Adrenal gland (tissue), 12 donors: ENCODE data around the gene BFAR. TPM values are rescaled to one million over a fixed set of nuclear protein-coding genes. Genes with fewer than 3 reads are reported as not detected.

ENCODE experiments used
- DNase-seq, 7 donors: peaks; one replicate each; pipeline ENCODE4 v3.0.0-alpha.2; 2019 to 2020
- H3K27ac ChIP-seq, 5 donors: fragments of 200-600 bp; sonication (generic) in 4 of 5; 1 replicate in 3 of 5; 2 replicates in 2 of 5; pipeline versions ENCODE4 v1.5.1 to v1.8.0; 2016 to 2020; ENCODE audit warnings: mild to moderate bottlenecking in 1 of 5
- H3K27me3 ChIP-seq: fragments of 200-600 bp; 2 replicates; pipeline ENCODE4 v1.8.0; 2021
- H3K36me3 ChIP-seq, 2 donors: fragments of 200-600 bp; replicated peaks in 1 of 2; 1 replicate in 1 of 2; 2 replicates in 1 of 2; pipeline versions ENCODE4 v1.5.1 to v1.8.0; 2018 to 2022
- H3K4me1 ChIP-seq, 2 donors: fragments of 200-600 bp; replicated peaks in 1 of 2; 1 replicate in 1 of 2; 2 replicates in 1 of 2; pipeline versions ENCODE4 v1.5.1 to v1.8.0; 2018 to 2021
- H3K4me3 ChIP-seq, 4 donors: fragments of 200-600 bp; sonication (generic) in 3 of 4; one replicate each; pipeline ENCODE4 v1.5.1; 2016 to 2018
- H3K9me3 ChIP-seq, 3 donors: fragments of 200-600 bp; sonication (generic) in 1 of 3; replicated peaks in 1 of 3; 1 replicate in 2 of 3; 2 replicates in 1 of 3; pipeline versions ENCODE4 v1.5.1 to v1.8.0; 2016 to 2021
- POLR2A ChIP-seq, 2 donors: fragments of 450-650 bp; IDR thresholded peaks; one replicate each; pipeline ENCODE4 v1.6.1; 2017; ENCODE audit warnings: antibody characterized with exemption in 2 of 2, mild to moderate bottlenecking in 2 of 2, moderate library complexity in 1 of 2
- WGBS, 4 donors: extraction: QIAGEN DNeasy Blood & Tissue Kit in 2 of 4; methylation state at CpG; one replicate each; pipeline versions ENCODE4 v1.1.5 to v1.1.7; 2013 to 2017; 5-methylcytosine and 5-hydroxymethylcytosine counted together
- intact Hi-C, 2 donors: fragments of 100-400 bp; cut with DNase I; formaldehyde crosslinking; loops; one replicate each; pipeline versions ENCODE4 v1.14.1 to v1.15.0; 2022 to 2023
- polyA plus RNA-seq, 3 donors: library from polyadenylated mRNA; stranded (reverse); fragments of 200-250 nt in 2 of 3; fragments of 350-450 nt in 1 of 3; fragmentation: Illumina TruSeq in 1 of 3; extraction: RNeasy Lipid Tissue Mini Kit (QIAGEN cat#74804) in 1 of 3; gene quantifications; one replicate each; pipeline ENCODE4 v1.2.3, GENCODE V29; 2013 to 2014
- total RNA-seq, 9 donors: library from RNA; depleted of rRNA in 4 of 9; stranded (reverse); fragments of >200 nt in 4 of 9; fragments of 120-200 nt in 1 of 9; fragmentation: NEBNext Ultra II Directional in 1 of 9; extraction: Animal tissue kit (Norgen Biotek cat#: 25700) in 1 of 9; gene quantifications; one replicate each; pipeline versions ENCODE4 v1.1.0 to v1.2.4, GENCODE V29; 2013 to 2023
- TF ChIP-seq, protein P1 (sequence below), 6 experiments: fragments of 450-650 bp in 4 of 6; fragments of 200-600 bp in 2 of 6; sonication (generic) in 1 of 6; IDR thresholded peaks; 1 replicate in 5 of 6; 2 replicates in 1 of 6; pipeline versions ENCODE4 v1.5.1 to v1.8.0; 2016 to 2021; ENCODE audit warnings: antibody characterized with exemption in 6 of 6, mild to moderate bottlenecking in 2 of 6, moderate library complexity in 1 of 6
- donor health status: healthy with polysubstance abuse.
- donor health status: Bipolar disorder and iron deficiency.
- donor health status: DM: yes; HTN: yes; CAD: no.
- donor health status: DM: no; HTN: no; CAD: no.
- donor health status: DM: no; HTN: no; CAD: no.
- donor health status: DM: yes; HTN: yes; CAD: no.

BFAR gene
- total and polyA plus RNA-seq, 12 donors = 20.3 to 75.8 (median 55.2) TPM

DNA sequence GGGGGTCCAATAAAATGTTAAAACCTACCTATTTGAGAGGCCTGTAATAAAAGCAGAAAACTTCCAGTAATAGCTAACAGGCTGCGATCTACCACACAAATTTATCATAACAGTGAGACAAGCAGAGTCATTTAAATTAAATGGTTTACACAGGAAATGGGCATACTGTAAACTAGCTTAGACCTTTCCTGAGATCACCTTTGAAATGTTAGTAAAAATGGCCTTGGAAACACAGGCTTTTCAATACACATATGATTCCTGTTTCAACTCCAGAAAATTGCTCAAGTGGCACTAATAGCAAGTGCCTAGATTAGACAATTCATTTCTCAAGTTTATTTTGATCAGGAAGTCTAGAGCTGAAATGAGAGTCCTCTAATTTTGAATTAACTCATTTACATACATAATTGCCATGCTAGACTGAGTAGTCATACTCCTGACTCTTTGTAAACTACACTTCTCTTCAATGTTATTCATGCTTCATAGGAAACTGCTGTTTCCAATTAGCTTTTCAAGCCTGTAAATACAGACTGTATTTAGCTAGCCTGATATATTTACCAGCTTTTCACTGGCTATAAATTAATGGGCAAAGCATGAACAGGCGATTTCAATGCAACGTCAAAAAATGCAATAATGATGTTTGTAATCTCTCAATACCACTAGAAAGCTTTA, 46.0 kb upstream of the BFAR start:
- H3K4me3 ChIP-seq = no peak overlapping the region
- H3K4me1 ChIP-seq = no peaks in the 10 kb centered on the region
- DNase-seq = no peak
- no peak overlapping the region for H3K27ac ChIP-seq
- 85 to 91% (median 90%) methylated on average over 3 of the region's 3 CpGs for WGBS, 4 donors
- H3K36me3 ChIP-seq = peaks cover 0 to 65% of the 10 kb centered on the region in 2 donors
- no peak for TF ChIP-seq POLR2A (IDR thresholded peaks at IDR 0.05)
- TF ChIP-seq, protein P1, sequence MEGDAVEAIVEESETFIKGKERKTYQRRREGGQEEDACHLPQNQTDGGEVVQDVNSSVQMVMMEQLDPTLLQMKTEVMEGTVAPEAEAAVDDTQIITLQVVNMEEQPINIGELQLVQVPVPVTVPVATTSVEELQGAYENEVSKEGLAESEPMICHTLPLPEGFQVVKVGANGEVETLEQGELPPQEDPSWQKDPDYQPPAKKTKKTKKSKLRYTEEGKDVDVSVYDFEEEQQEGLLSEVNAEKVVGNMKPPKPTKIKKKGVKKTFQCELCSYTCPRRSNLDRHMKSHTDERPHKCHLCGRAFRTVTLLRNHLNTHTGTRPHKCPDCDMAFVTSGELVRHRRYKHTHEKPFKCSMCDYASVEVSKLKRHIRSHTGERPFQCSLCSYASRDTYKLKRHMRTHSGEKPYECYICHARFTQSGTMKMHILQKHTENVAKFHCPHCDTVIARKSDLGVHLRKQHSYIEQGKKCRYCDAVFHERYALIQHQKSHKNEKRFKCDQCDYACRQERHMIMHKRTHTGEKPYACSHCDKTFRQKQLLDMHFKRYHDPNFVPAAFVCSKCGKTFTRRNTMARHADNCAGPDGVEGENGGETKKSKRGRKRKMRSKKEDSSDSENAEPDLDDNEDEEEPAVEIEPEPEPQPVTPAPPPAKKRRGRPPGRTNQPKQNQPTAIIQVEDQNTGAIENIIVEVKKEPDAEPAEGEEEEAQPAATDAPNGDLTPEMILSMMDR (IDR thresholded peaks at IDR 0.05) = no peak
- H3K9me3 ChIP-seq = no peaks in the 10 kb centered on the region
- intact Hi-C loops = no loop called here
- no peaks in the 10 kb centered on the region for H3K27me3 ChIP-seq

- Histone ChIP-seq H3K36me3 (peaks cover 0 to 58% of the 10 kb centered on the region in 2 donors), H3K9me3 (no peaks in the 10 kb centered on the region), H3K4me1 (no peaks in the 10 kb centered on the region), H3K27me3 (no peaks in the 10 kb centered on the region), H3K4me3 (no peak overlapping the region), H3K27ac (no peak overlapping the region)
- 55 to 62% (median 58%) methylated on average over 2 of the region's 2 CpGs for WGBS, 4 donors
- intact Hi-C loops = no loop called here
- TF ChIP-seq POLR2A (IDR thresholded peaks at IDR 0.05) = no peak
- TF ChIP-seq, protein P1 (IDR thresholded peaks at IDR 0.05) = peak; percentile 20 to 51 (median 36)
- DNase-seq = no peak
Observed at GRCh38 chr16:14600164-14600563, 32.6 kb upstream of the BFAR start.

DNA sequence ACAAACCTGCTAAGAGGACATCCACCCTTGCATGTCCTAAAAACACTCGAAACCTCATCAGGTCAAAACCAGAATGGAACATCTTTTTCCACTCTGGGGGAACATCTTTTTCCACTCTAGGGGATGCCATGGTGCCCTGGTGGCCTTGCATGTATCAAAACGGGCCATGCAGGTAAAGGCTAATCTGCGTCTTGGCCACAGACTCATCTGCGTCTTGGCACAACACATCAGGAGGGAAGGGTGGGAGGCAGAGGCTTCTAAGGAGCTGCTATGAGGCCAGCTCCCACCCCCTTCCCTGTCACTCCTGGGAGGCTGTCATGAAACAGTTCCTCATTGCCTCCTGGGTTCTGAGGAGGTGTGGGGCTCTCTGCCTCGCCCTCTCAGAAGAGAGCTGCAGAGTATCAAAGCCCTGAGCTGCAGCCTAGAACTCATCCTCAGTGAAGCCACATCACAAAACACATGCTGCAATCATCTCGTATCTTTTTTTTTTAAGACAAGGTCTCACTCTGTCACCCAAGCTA, 30.2 kb upstream of the BFAR start:
- Histone ChIP-seq H3K27me3 (no peaks in the 10 kb centered on the region), H3K9me3 (no peaks in the 10 kb centered on the region), H3K36me3 (peaks cover 0 to 79% of the 10 kb centered on the region in 2 donors), H3K4me3 (no peak overlapping the region), H3K4me1 (no peaks in the 10 kb centered on the region), H3K27ac (no peak overlapping the region)
- intact Hi-C loops = no loop called here
- WGBS, 4 donors = 89 to 95% (median 93%) methylated on average over 6 of the region's 6 CpGs
- TF ChIP-seq, protein P1 (IDR thresholded peaks at IDR 0.05) = no peak
- no peak for TF ChIP-seq POLR2A (IDR thresholded peaks at IDR 0.05)
- no peak for DNase-seq

DNA sequence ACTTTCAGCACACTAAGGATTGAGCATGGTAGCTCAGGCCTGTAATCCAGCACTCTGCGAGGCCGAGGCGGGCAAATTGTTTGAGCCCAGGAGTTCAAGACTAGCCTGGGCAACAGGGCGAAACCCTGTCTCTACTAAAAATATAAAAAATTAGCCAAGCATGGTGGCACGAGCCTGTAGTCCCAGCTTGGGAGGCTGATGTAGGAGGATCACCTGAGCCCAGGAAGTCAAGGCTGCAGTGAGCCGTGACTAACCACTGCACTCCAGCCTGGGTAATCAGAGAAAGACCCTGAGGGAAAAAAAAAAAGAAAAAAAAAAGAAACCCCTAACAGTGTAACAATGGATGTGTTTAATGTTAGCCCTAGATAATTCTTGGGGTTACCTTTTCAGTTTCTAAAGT, 26.6 kb upstream of the BFAR start:
- intact Hi-C loops = no loop called here
- H3K36me3 ChIP-seq = peaks cover 0 to 83% of the 10 kb centered on the region in 2 donors

More for the DNA sequence above, 26.6 kb upstream of the BFAR start:
- Histone ChIP-seq H3K4me3 (no peak overlapping the region), H3K4me1 (no peaks in the 10 kb centered on the region), H3K9me3 (no peaks in the 10 kb centered on the region), H3K27me3 (no peaks in the 10 kb centered on the region), H3K27ac (no peak overlapping the region)
- TF ChIP-seq POLR2A (IDR thresholded peaks at IDR 0.05) = no peak
- TF ChIP-seq, protein P1 (IDR thresholded peaks at IDR 0.05) = no peak
- 79 to 92% (median 89%) methylated on average over 6 of the region's 6 CpGs for WGBS, 4 donors
- DNase-seq = no peak
